Panc1 (cell line): ENCODE data around the gene ELSPBP1. TPM values are rescaled to one million over a fixed set of nuclear protein-coding genes. Genes with fewer than 3 reads are reported as not detected.
A peak's percentile ranks its signal among the peaks of the same experiment; 100 is the strongest.
"Not testable (repeated sequence)": the region's sequence is repeated elsewhere in the genome, so short reads cannot be mapped to it uniquely, and the experiment has no call there.

ENCODE experiments used
- ATAC-seq: fragments of 200-7000 bp; cut with Tn5 transposase; 2 replicates; pipeline ENCODE4 v1.9.1; 2020; ENCODE audit warnings: mild to moderate bottlenecking, moderate library complexity
- Bru-seq: library from RNA; stranded (reverse); fragments of 400-500 nt; gene quantifications from one replicate; lab custom pipeline; 2021; lab: Mats Ljungman, UMichigan
- BruChase-seq, 2 experiments: library from RNA; stranded (reverse); fragments of 400-500 nt; gene quantifications; one replicate each; lab custom pipeline; 2021; lab: Mats Ljungman, UMichigan
- BruUV-seq: library from RNA; stranded (reverse); fragments of 400-500 nt; replicated peaks from 2 replicates; lab custom pipeline; 2021; lab: Mats Ljungman, UMichigan
- CTCF ChIA-PET: fragments of 300-600 bp; sonication (Branson Sonifier 250); formaldehyde crosslinking; loops from one replicate; lab custom pipeline; 2022; ENCODE audit warnings: antibody characterized with exemption; lab: Charles Lee
- POLR2A ChIA-PET: fragments of 300-600 bp; sonication (Branson Sonifier 250); formaldehyde crosslinking; loops from one replicate; lab custom pipeline; 2022; ENCODE audit warnings: antibody characterized with exemption; lab: Charles Lee
- DNase-seq: peaks from one replicate; pipeline ENCODE4 v3.0.0-alpha.2; 2010; ENCODE audit warnings: low read depth, low spot score
- H3K27ac ChIP-seq: 2 replicates; pipeline ENCODE4 v1.5.1; 2011; ENCODE audit warnings: mild to moderate bottlenecking, low read length, inconsistent platforms
- H3K27me3 ChIP-seq: fragments of 200-500 bp; sonication (Bioruptor generic); 2 replicates; pipeline ENCODE4 v1.6.0; 2014; ENCODE audit warnings: low read length, inconsistent platforms; ENCODE audit not compliant: control insufficient read depth, insufficient read depth
- H3K36me3 ChIP-seq: fragments of 200-500 bp; sonication (Bioruptor generic); 2 replicates; pipeline ENCODE4 v1.5.1; 2014; ENCODE audit warnings: inconsistent platforms, mild to moderate bottlenecking, low read length, moderate library complexity; ENCODE audit not compliant: control insufficient read depth, insufficient read depth
- H3K4me1 ChIP-seq: 2 replicates; pipeline ENCODE4 v1.5.1; 2011; ENCODE audit warnings: inconsistent platforms, mild to moderate bottlenecking, low read length, moderate library complexity; ENCODE audit not compliant: control insufficient read depth, insufficient read depth
- H3K4me3 ChIP-seq, 2 experiments: 2 replicates each; pipeline ENCODE4 v1.5.1; 2011 to 2012; ENCODE audit warnings: low read depth in 2 of 2, low read length in 2 of 2, mild to moderate bottlenecking in 2 of 2, inconsistent platforms in 1 of 2, moderate library complexity in 1 of 2
- H3K9me3 ChIP-seq: fragments of 200-500 bp; sonication (Bioruptor generic); 2 replicates; pipeline ENCODE4 v1.5.1; 2014; ENCODE audit warnings: low read depth, mild to moderate bottlenecking, inconsistent platforms, low read length, moderate library complexity; ENCODE audit not compliant: control insufficient read depth, insufficient read depth
- POLR2AphosphoS5 ChIP-seq: IDR thresholded peaks from 2 replicates; pipeline ENCODE4 v1.6.1; 2012; ENCODE audit warnings: mild to moderate bottlenecking, low read depth, low read length, moderate library complexity
- REST ChIP-seq, 2 experiments: IDR thresholded peaks; 2 replicates each; pipeline ENCODE4 v1.6.1; 2011 to 2012; ENCODE audit warnings: low read depth in 2 of 2, control low read depth in 1 of 2, low read length in 1 of 2, mild to moderate bottlenecking in 1 of 2, moderate library complexity in 1 of 2; ENCODE audit not compliant: insufficient read depth in 1 of 2
- SIN3A ChIP-seq: IDR thresholded peaks from 2 replicates; pipeline ENCODE4 v1.6.1; 2012; ENCODE audit warnings: low read depth, mild to moderate bottlenecking, low read length, moderate library complexity, borderline replicate concordance; ENCODE audit not compliant: insufficient read depth
- TCF7L2 ChIP-seq: IDR thresholded peaks from 2 replicates; pipeline ENCODE4 v1.6.1; 2011; ENCODE audit warnings: mild to moderate bottlenecking, low read depth, low read length, inconsistent platforms
- in situ Hi-C: cut with HindIII; loops from 2 replicates; pipeline ENCODE4 v1.10.0; 2016; ENCODE audit warnings: low sequenced_read_pairs, low pct_unique_long_range_greater_than_20kb
- intact Hi-C: fragments of 100-400 bp; cut with micrococcal nuclease; formaldehyde crosslinking; loops from one replicate; pipeline ENCODE4 v1.10.0; 2022; ENCODE audit not compliant: unreplicated experiment
- long read RNA-seq: library from polyadenylated mRNA; unstranded; transcript quantifications from one replicate; pipeline ENCODE4 v2.0.0, GENCODE V29; 2021; ENCODE audit not compliant: unreplicated experiment
- polyA plus RNA-seq: library from polyadenylated mRNA; unstranded; fragments of >200 nt; gene quantifications from one replicate; pipeline ENCODE4 v1.2.1, GENCODE V29; 2012; ENCODE audit warnings: missing spikeins; ENCODE audit not compliant: insufficient read length
- total RNA-seq: library from RNA; stranded (reverse); gene quantifications from one replicate; pipeline ENCODE4 v1.2.1, GENCODE V29; 2021; ENCODE audit not compliant: unreplicated experiment
- TF ChIP-seq, protein P1 (sequence below): fragments of 450-650 bp; IDR thresholded peaks from 2 replicates; pipeline ENCODE4 v1.5.1; 2017; ENCODE audit warnings: mild to moderate bottlenecking

Gene ELSPBP1
- not detected for total RNA-seq
- not detected for polyA plus RNA-seq
- not detected for Bru-seq, nascent RNA
- BruChase-seq, experiment 1, labeled RNA remaining after a 2-hour chase: not detected
- not detected for BruChase-seq, experiment 2, labeled RNA remaining after a 6-hour chase
- long read RNA-seq: 0 reads

GRCh38 chr19:47994209-47994802 lies at the start of gene ELSPBP1:
Gene ELSPBP1, plus strand, starts transcription at chr19:47994632. Its CDS starts 14,036 bp downstream, at chr19:48008668.
- BruUV-seq: no TSS peak
- H3K27ac ChIP-seq: no peak within 1 kb of the TSS
- in situ Hi-C loops: no loop called here
- ATAC-seq: no peak
- ChIA-PET POLR2A (interaction anchor here (0.6 kb wide), 1 partner anchor 53 kb away, joined by 13 read pairs; no protein-coding TSS in a partner anchor), CTCF (no interaction called here)
- no peak within 1 kb of the TSS for H3K4me3 ChIP-seq
- no peak for DNase-seq
- no peaks in the 10 kb centered on the region for H3K36me3 ChIP-seq
- no peaks in the 10 kb centered on the region for H3K4me1 ChIP-seq
- H3K9me3 ChIP-seq: no peaks in the 10 kb centered on the region
- intact Hi-C loops: no loop called here
- TF ChIP-seq TCF7L2 (no peak), POLR2AphosphoS5 (no peak), REST (IDR thresholded peaks at IDR 0.05; ENCODE audit: insufficient read depth in 1 of 2, low read depth in 2 of 2, low read length in 1 of 2) (no peak), SIN3A (no peak)
- TF ChIP-seq, protein P1, sequence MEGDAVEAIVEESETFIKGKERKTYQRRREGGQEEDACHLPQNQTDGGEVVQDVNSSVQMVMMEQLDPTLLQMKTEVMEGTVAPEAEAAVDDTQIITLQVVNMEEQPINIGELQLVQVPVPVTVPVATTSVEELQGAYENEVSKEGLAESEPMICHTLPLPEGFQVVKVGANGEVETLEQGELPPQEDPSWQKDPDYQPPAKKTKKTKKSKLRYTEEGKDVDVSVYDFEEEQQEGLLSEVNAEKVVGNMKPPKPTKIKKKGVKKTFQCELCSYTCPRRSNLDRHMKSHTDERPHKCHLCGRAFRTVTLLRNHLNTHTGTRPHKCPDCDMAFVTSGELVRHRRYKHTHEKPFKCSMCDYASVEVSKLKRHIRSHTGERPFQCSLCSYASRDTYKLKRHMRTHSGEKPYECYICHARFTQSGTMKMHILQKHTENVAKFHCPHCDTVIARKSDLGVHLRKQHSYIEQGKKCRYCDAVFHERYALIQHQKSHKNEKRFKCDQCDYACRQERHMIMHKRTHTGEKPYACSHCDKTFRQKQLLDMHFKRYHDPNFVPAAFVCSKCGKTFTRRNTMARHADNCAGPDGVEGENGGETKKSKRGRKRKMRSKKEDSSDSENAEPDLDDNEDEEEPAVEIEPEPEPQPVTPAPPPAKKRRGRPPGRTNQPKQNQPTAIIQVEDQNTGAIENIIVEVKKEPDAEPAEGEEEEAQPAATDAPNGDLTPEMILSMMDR: no peak
- peaks cover 9% of the 10 kb centered on the region for H3K27me3 ChIP-seq

- H3K27ac ChIP-seq, CTCF ChIA-PET, ATAC-seq, H3K4me3 ChIP-seq, H3K36me3 ChIP-seq, H3K9me3 ChIP-seq, in situ Hi-C loops, BruUV-seq, H3K4me1 ChIP-seq, H3K27me3 ChIP-seq, DNase-seq, intact Hi-C loops, POLR2A ChIA-PET: not testable (repeated sequence)
- TF ChIP-seq, protein P1: peak; percentile 77
Measured at GRCh38 chr19:47949852-47950521, 44.4 kb upstream of the ELSPBP1 start.

DNA sequence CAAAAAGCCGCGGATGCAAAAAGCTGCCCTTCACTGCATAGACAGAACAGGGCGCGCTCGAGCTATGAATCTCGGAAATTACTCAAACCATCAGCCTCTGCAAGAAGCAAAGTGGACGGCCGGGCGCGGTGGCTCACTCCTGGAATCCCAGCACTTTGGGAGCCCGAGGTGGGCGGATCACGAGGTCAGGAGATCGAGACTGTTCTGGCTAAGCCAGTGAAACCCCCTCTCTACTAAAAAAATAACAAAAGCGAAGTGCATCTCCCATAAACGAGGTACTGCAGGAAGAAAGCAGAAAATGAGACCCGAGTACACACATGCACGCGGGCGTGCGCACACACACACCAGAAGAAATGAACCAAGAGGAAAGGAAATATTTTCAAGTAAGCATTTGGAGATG lies 42.3 kb upstream of the ELSPBP1 start:
- ATAC-seq, DNase-seq, BruUV-seq, POLR2A ChIA-PET, H3K36me3 ChIP-seq, in situ Hi-C loops, H3K9me3 ChIP-seq, H3K4me1 ChIP-seq, H3K27ac ChIP-seq, intact Hi-C loops, H3K4me3 ChIP-seq, CTCF ChIA-PET, H3K27me3 ChIP-seq: not testable (repeated sequence)

GRCh38 chr19:47955936-47956335 lies 38.5 kb upstream of the ELSPBP1 start:
- H3K36me3 ChIP-seq, H3K4me3 ChIP-seq, DNase-seq, H3K9me3 ChIP-seq, BruUV-seq, ATAC-seq, intact Hi-C loops, H3K4me1 ChIP-seq, CTCF ChIA-PET, H3K27ac ChIP-seq, POLR2A ChIA-PET, in situ Hi-C loops, H3K27me3 ChIP-seq: not testable (repeated sequence)
